HG03342 (cell line): ENCODE data around the gene ARHGEF35.
"Not testable (repeated sequence)": the region's sequence is repeated elsewhere in the genome, so short reads cannot be mapped to it uniquely, and the experiment has no call there.

Experiments used
- ATAC-seq: cut with Tn5 transposase; IDR thresholded peaks from one replicate; pipeline ENCODE4 v1.9.1; 2021; ENCODE audit warnings: mild to moderate bottlenecking, moderate library complexity; ENCODE audit not compliant: unreplicated experiment

ARHGEF35 gene

GRCh38 chr7:144195212-144195872 is at the start of gene ARHGEF35:
Gene ARHGEF35, minus strand, starts transcription at chr7:144195833. Its CDS starts 7,450 bp downstream, at chr7:144188383.
- ATAC-seq = peak; percentile 74

- ATAC-seq = not testable (repeated sequence)
These were observed 49.7 kb upstream of the ARHGEF35 start for GRCh38 chr7:144245372-144245771.

- ATAC-seq = not testable (repeated sequence)
These were observed 43.7 kb upstream of the ARHGEF35 start, which contains the start of gene OR2A42 for GRCh38 chr7:144239365-144239764. Gene OR2A42, minus strand, starts transcription at chr7:144239605. Its CDS starts 6,762 bp downstream, at chr7:144232843.

GRCh38 chr7:144238530-144239082 is 43.0 kb upstream of the ARHGEF35 start:
- not testable (repeated sequence) for ATAC-seq

GRCh38 chr7:144233039-144233438 is 37.4 kb upstream of the ARHGEF35 start:
- ATAC-seq = not testable (repeated sequence)

GRCh38 chr7:144231027-144231426 is 35.4 kb upstream of the ARHGEF35 start:
- not testable (repeated sequence) for ATAC-seq

- not testable (repeated sequence) for ATAC-seq
These were observed 33.2 kb upstream of the ARHGEF35 start for GRCh38 chr7:144228810-144229209.

- not testable (repeated sequence) for ATAC-seq
These were observed 31.2 kb upstream of the ARHGEF35 start for GRCh38 chr7:144226866-144227265.

- not testable (repeated sequence) for ATAC-seq
These were observed 28.0 kb upstream of the ARHGEF35 start for GRCh38 chr7:144223675-144224074.

- not testable (repeated sequence) for ATAC-seq
These were observed 24.9 kb upstream of the ARHGEF35 start for GRCh38 chr7:144220531-144220930.

- ATAC-seq = not testable (repeated sequence)
These were observed 23.5 kb upstream of the ARHGEF35 start for GRCh38 chr7:144219149-144219548.

- ATAC-seq = not testable (repeated sequence)
These were observed 22.9 kb upstream of the ARHGEF35 start for GRCh38 chr7:144218581-144218980.

- ATAC-seq = not testable (repeated sequence)
These were observed 21.6 kb upstream of the ARHGEF35 start for GRCh38 chr7:144217200-144217599.

GRCh38 chr7:144205306-144205705 is 9.7 kb upstream of the ARHGEF35 start:
- not testable (repeated sequence) for ATAC-seq

GRCh38 chr7:144203086-144203485 is 7.5 kb upstream of the ARHGEF35 start:
- not testable (repeated sequence) for ATAC-seq

GRCh38 chr7:144201978-144202377 is 6.3 kb upstream of the ARHGEF35 start:
- ATAC-seq = not testable (repeated sequence)

GRCh38 chr7:144198934-144199333 is 3.3 kb upstream of the ARHGEF35 start:
- ATAC-seq = not testable (repeated sequence)

- ATAC-seq = not testable (repeated sequence)
These were observed 1.2 kb downstream of the ARHGEF35 start for GRCh38 chr7:144194453-144194852.

GRCh38 chr7:144193782-144194181 is 1.9 kb downstream of the ARHGEF35 start:
- not testable (repeated sequence) for ATAC-seq

- ATAC-seq = not testable (repeated sequence)
These were observed 7.0 kb downstream of the ARHGEF35 start for GRCh38 chr7:144188578-144189171.

GRCh38 chr7:144187848-144188247 is 7.8 kb downstream of the ARHGEF35 start:
- not testable (repeated sequence) for ATAC-seq

- ATAC-seq = not testable (repeated sequence)
These were observed 12.5 kb downstream of the ARHGEF35 start, which contains the start of gene CTAGE4 for GRCh38 chr7:144183166-144183565. Gene CTAGE4, plus strand, starts transcription at chr7:144183466. Its CDS starts 38 bp downstream, at chr7:144183504.
